Fibroblast of lung (primary cell): ENCODE data around the gene CCDC27. TPM values are rescaled to one million over a fixed set of nuclear protein-coding genes. Genes with fewer than 3 reads are reported as not detected.

ENCODE experiments used
- DNase-seq, 2 donors: peaks; one replicate each; pipeline versions ENCODE4 v3.0.0 to v3.0.0-alpha.2; 2010; ENCODE audit warnings: low read depth in 2 of 2
- H2AFZ ChIP-seq: 2 replicates; pipeline ENCODE4 v1.5.1; 2012; ENCODE audit warnings: low read length, control low read depth, inconsistent platforms
- H3K27ac ChIP-seq: 2 replicates; pipeline ENCODE4 v1.5.1; 2011; ENCODE audit warnings: low read length, control low read depth; ENCODE audit not compliant: insufficient read depth
- H3K27me3 ChIP-seq: 2 replicates; pipeline ENCODE4 v1.5.1; 2011; ENCODE audit warnings: mild to moderate bottlenecking, low read length; ENCODE audit not compliant: control insufficient read depth, insufficient read depth
- H3K36me3 ChIP-seq: 2 replicates; pipeline ENCODE4 v1.5.1; 2011; ENCODE audit warnings: low read length; ENCODE audit not compliant: control insufficient read depth, insufficient read depth
- H3K4me1 ChIP-seq: 2 replicates; pipeline ENCODE4 v1.5.1; 2011; ENCODE audit warnings: low read length; ENCODE audit not compliant: control insufficient read depth, insufficient read depth; ENCODE audit errors: extremely low read depth
- H3K4me2 ChIP-seq: 2 replicates; pipeline ENCODE4 v1.5.1; 2011; ENCODE audit warnings: low read length, control low read depth; ENCODE audit not compliant: insufficient read depth; ENCODE audit errors: extremely low read depth
- H3K4me3 ChIP-seq, 4 experiments: fragments of 200-600 bp in 1 of 4; sonication (generic) in 1 of 4; replicated peaks in 1 of 4; 2 replicates each; pipeline ENCODE4 v1.5.1; 2011 to 2016; ENCODE audit warnings: low read length in 4 of 4, low read depth in 3 of 4, mild to moderate bottlenecking in 3 of 4, control low read depth in 2 of 4, inconsistent platforms in 1 of 4, mixed read lengths in 1 of 4; ENCODE audit not compliant: insufficient read depth in 1 of 4; ENCODE audit errors: control extremely low read depth in 1 of 4
- H3K79me2 ChIP-seq: 2 replicates; pipeline ENCODE4 v1.5.1; 2012; ENCODE audit warnings: mild to moderate bottlenecking, low read length, inconsistent platforms; ENCODE audit not compliant: control insufficient read depth, insufficient read depth
- H3K9ac ChIP-seq: 2 replicates; pipeline ENCODE4 v1.5.1; 2011; ENCODE audit warnings: mild to moderate bottlenecking, low read length, control low read depth; ENCODE audit not compliant: insufficient read depth
- H3K9me3 ChIP-seq: 2 replicates; pipeline ENCODE4 v1.5.1; 2012; ENCODE audit warnings: low read depth, low read length; ENCODE audit not compliant: control insufficient read depth, insufficient read depth
- H4K20me1 ChIP-seq: 2 replicates; pipeline ENCODE4 v1.5.1; 2011; ENCODE audit warnings: low read length; ENCODE audit not compliant: control insufficient read depth, insufficient read depth; ENCODE audit errors: extremely low read depth
- EZH2 ChIP-seq: IDR thresholded peaks from 2 replicates; pipeline ENCODE4 v1.5.1; 2012; ENCODE audit warnings: low read length, control low read depth, mild to moderate bottlenecking; ENCODE audit errors: missing control alignments
- polyA plus RNA-seq, 2 donors: library from polyadenylated mRNA; depleted of rRNA in 1 of 2; stranded (reverse) in 1 of 2; unstranded in 1 of 2; fragments of >200 nt; gene quantifications; 2 replicates each; pipeline ENCODE4 v1.2.1, GENCODE V29; 2011 to 2012; ENCODE audit warnings: missing spikeins in 1 of 2
- total RNA-seq: library from RNA; depleted of rRNA; stranded (reverse); fragments of >200 nt; gene quantifications from 2 replicates; pipeline ENCODE4 v1.2.1, GENCODE V29; 2014
- TF ChIP-seq, protein P1 (sequence below), 2 donors: IDR thresholded peaks in 1 of 2; conservative IDR thresholded peaks in 1 of 2; 1 replicate in 1 of 2; 2 replicates in 1 of 2; pipeline ENCODE4 v1.5.1; 2011 to 2012; ENCODE audit warnings: low read length in 2 of 2, control low read depth in 1 of 2, inconsistent platforms in 1 of 2, low read depth in 1 of 2, mild to moderate bottlenecking in 1 of 2

CCDC27 gene
- total and polyA plus RNA-seq, 2 donors (not counting 1 experiment from before 2014, with no cell fraction given): not detected

DNA sequence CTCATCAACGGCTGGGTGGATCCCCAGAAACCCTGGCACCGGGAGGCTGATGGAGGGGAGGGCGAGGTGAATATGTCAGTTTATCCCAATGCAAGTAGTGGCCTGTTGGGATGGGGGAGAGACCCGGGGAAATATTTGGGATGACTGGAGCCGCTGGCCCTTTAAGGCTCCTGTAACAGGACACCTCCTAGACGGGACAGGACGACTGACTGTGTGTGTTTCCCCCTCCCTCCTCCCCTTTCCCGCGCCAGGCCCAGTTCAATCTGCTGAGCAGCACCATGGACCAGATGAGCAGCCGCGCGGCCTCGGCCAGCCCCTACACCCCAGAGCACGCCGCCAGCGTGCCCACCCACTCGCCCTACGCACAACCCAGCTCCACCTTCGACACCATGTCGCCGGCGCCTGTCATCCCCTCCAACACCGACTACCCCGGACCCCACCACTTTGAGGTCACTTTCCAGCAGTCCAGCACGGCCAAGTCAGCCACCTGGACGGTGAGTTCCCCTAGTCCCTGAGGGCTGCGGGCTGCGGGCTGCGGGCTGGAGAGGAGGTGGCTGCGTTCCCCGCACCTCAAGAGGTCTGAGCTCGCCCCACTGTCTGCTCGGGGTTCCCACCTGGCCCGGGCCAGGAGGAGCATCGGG is 44.8 kb upstream of the CCDC27 start:
- H2AFZ ChIP-seq: no peak overlapping the region
- no peaks in the 10 kb centered on the region for H4K20me1 ChIP-seq
- peaks cover 3% of the 10 kb centered on the region for H3K27me3 ChIP-seq
- H3K9me3 ChIP-seq: no peaks in the 10 kb centered on the region
- H3K9ac ChIP-seq: no peak overlapping the region
- no peak overlapping the region for H3K27ac ChIP-seq
- H3K4me3 ChIP-seq: no peak overlapping the region
- no peak overlapping the region for H3K4me2 ChIP-seq
- TF ChIP-seq, protein P1, sequence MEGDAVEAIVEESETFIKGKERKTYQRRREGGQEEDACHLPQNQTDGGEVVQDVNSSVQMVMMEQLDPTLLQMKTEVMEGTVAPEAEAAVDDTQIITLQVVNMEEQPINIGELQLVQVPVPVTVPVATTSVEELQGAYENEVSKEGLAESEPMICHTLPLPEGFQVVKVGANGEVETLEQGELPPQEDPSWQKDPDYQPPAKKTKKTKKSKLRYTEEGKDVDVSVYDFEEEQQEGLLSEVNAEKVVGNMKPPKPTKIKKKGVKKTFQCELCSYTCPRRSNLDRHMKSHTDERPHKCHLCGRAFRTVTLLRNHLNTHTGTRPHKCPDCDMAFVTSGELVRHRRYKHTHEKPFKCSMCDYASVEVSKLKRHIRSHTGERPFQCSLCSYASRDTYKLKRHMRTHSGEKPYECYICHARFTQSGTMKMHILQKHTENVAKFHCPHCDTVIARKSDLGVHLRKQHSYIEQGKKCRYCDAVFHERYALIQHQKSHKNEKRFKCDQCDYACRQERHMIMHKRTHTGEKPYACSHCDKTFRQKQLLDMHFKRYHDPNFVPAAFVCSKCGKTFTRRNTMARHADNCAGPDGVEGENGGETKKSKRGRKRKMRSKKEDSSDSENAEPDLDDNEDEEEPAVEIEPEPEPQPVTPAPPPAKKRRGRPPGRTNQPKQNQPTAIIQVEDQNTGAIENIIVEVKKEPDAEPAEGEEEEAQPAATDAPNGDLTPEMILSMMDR (conservative IDR thresholded peaks at IDR 0.05 in 1 of 2, IDR thresholded peaks at IDR 0.05 in 1 of 2; ENCODE audit: low read depth in 1 of 2, low read length in 2 of 2): no peak
- no peak for TF ChIP-seq EZH2
- H3K36me3 ChIP-seq: no peaks in the 10 kb centered on the region
- no peak for DNase-seq
- H3K4me1 ChIP-seq: no peaks in the 10 kb centered on the region
- H3K79me2 ChIP-seq: no peaks in the 10 kb centered on the region

DNA sequence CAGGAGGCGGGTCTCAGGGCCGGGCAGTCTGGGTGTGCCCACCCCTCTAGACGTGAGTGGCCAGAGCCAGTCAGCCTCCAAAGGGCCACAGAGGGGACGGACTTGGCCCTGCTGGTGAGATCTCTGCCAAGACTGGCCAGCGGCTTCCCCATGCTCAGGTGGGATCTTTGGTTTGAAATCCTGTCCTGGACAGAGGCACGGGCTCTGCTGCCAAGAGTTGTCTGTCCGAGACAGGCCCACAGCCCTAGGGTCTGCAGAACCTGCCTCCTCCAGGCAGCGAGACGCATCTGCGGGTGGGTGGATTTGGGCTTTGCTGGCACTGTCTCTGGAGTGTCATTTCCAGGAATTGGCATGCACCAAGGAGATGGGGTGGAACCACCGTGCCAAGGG is 44.3 kb upstream of the CCDC27 start:
- Histone ChIP-seq H3K4me2 (no peak overlapping the region), H3K27me3 (peaks cover 3% of the 10 kb centered on the region), H2AFZ (no peak overlapping the region), H3K79me2 (no peaks in the 10 kb centered on the region), H3K27ac (no peak overlapping the region), H4K20me1 (no peaks in the 10 kb centered on the region), H3K9me3 (no peaks in the 10 kb centered on the region), H3K4me1 (no peaks in the 10 kb centered on the region), H3K9ac (no peak overlapping the region), H3K36me3 (no peaks in the 10 kb centered on the region), H3K4me3 (no peak overlapping the region)
- no peak for DNase-seq
- TF ChIP-seq, protein P1 (conservative IDR thresholded peaks at IDR 0.05 in 1 of 2, IDR thresholded peaks at IDR 0.05 in 1 of 2; ENCODE audit: low read depth in 1 of 2, low read length in 2 of 2): no peak
- TF ChIP-seq EZH2: no peak

DNA sequence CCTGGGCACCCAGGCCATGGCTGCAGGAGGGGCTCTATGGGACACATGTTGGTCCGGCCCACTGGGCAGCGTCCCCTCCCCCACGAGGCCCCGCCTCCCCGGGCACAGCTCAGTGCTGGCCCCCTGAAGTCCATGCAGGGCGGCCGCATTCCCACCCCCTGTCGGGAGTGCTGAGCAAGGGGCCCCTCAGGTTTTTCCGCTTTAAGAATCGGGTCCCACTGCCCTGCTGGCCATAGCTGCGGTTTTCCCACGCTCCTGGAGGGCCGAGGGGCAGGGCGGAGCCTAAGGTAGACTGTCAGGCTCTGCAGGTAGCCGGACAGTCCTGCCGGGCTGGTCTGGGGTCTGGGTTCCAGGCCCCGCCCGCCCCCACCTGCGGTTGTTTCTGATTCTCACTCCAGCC is 43.5 kb upstream of the CCDC27 start:
- H4K20me1 ChIP-seq: no peaks in the 10 kb centered on the region
- H3K4me3 ChIP-seq: no peak overlapping the region
- H3K9ac ChIP-seq: no peak overlapping the region
- no peaks in the 10 kb centered on the region for H3K4me1 ChIP-seq
- H3K36me3 ChIP-seq: no peaks in the 10 kb centered on the region
- H2AFZ ChIP-seq: no peak overlapping the region
- no peak overlapping the region for H3K4me2 ChIP-seq
- no peak for DNase-seq
- no peaks in the 10 kb centered on the region for H3K79me2 ChIP-seq
- no peaks in the 10 kb centered on the region for H3K9me3 ChIP-seq
- peaks cover 3% of the 10 kb centered on the region for H3K27me3 ChIP-seq
- TF ChIP-seq, protein P1 (conservative IDR thresholded peaks at IDR 0.05 in 1 of 2, IDR thresholded peaks at IDR 0.05 in 1 of 2; ENCODE audit: low read depth in 1 of 2, low read length in 2 of 2): no peak
- TF ChIP-seq EZH2: no peak
- no peak overlapping the region for H3K27ac ChIP-seq
